ENCODE results near the gene EMID1.

Gene EMID1

GRCh38 chr22:29205594-29206371 is at the start of gene EMID1:
TSS of gene EMID1 (plus strand) at chr22:29205896. CDS start at chr22:29206039, 143 bp downstream.
- DNase-seq (ENCODE audit: insufficient read length, low spot score) (no peak), FAIRE-seq (no peak)
- TF ChIP-seq CTCF (IDR thresholded peaks at IDR 0.05; ENCODE audit: insufficient read depth, missing control alignments), result peak; percentile 8

- no peak for DNase-seq (ENCODE audit: insufficient read length, low spot score)
- FAIRE-seq, result no peak
- no peak for TF ChIP-seq CTCF (IDR thresholded peaks at IDR 0.05; ENCODE audit: insufficient read depth, missing control alignments)
Measured at GRCh38 chr22:29155966-29156365, 49.7 kb upstream of the EMID1 start.

GRCh38 chr22:29156507-29156906 is 49.2 kb upstream of the EMID1 start:
- no peak for TF ChIP-seq CTCF (IDR thresholded peaks at IDR 0.05; ENCODE audit: insufficient read depth, missing control alignments)
- DNase-seq (ENCODE audit: insufficient read length, low spot score) (no peak), FAIRE-seq (no peak)

- no peak for TF ChIP-seq CTCF (IDR thresholded peaks at IDR 0.05; ENCODE audit: insufficient read depth, missing control alignments)
- DNase-seq (ENCODE audit: insufficient read length, low spot score) (no peak), FAIRE-seq (no peak)
Measured at GRCh38 chr22:29157759-29158535, 47.7 kb upstream of the EMID1 start.

- TF ChIP-seq CTCF (IDR thresholded peaks at IDR 0.05; ENCODE audit: insufficient read depth, missing control alignments), result no peak
- DNase-seq (ENCODE audit: insufficient read length, low spot score) (no peak), FAIRE-seq (no peak)
Measured at GRCh38 chr22:29158546-29158945, 47.1 kb upstream of the EMID1 start.

GRCh38 chr22:29163808-29164207 is 41.9 kb upstream of the EMID1 start:
- FAIRE-seq, result no peak
- TF ChIP-seq CTCF (IDR thresholded peaks at IDR 0.05; ENCODE audit: insufficient read depth, missing control alignments), result no peak
- no peak for DNase-seq (ENCODE audit: insufficient read length, low spot score)

Data from D721Med (cell line).